HG03159 (cell line): ENCODE measurements around the gene NPB.
A peak's percentile ranks its signal among the peaks of the same experiment; 100 is the strongest.

Source experiments
- ATAC-seq: cut with Tn5 transposase; IDR thresholded peaks from one replicate; pipeline ENCODE4 v1.9.1; 2021; ENCODE audit warnings: mild to moderate bottlenecking, moderate library complexity; ENCODE audit not compliant: unreplicated experiment

Gene NPB

GRCh38 chr17:81869221-81870130 lies 32.6 kb upstream of the NPB start:
- ATAC-seq: no peak

GRCh38 chr17:81870131-81870980 lies 31.7 kb upstream of the NPB start:
- peak; percentile 18 for ATAC-seq

GRCh38 chr17:81870981-81871386 lies 31.1 kb upstream of the NPB start, which contains the start of gene ARHGDIA:
ARHGDIA (minus strand) TSS chr17:81871337; CDS start chr17:81869930, 1,407 bp downstream.
- peak; percentile 9 for ATAC-seq

- peak; percentile 38 for ATAC-seq
Observed at GRCh38 chr17:81871387-81872230, 30.4 kb upstream of the NPB start.

- no peak for ATAC-seq
Observed at GRCh38 chr17:81877569-81877968, 24.5 kb upstream of the NPB start.

- no peak for ATAC-seq
Observed at GRCh38 chr17:81878294-81878693, 23.7 kb upstream of the NPB start.

- ATAC-seq: no peak
Observed at GRCh38 chr17:81879121-81879520, 22.9 kb upstream of the NPB start.

- ATAC-seq: no peak
Observed at GRCh38 chr17:81884520-81884919, 17.5 kb upstream of the NPB start.

- no peak for ATAC-seq
Observed at GRCh38 chr17:81884968-81885367, 17.1 kb upstream of the NPB start.

- ATAC-seq: no peak
Observed at GRCh38 chr17:81885454-81885853, 16.6 kb upstream of the NPB start.

- ATAC-seq: no peak
Observed at GRCh38 chr17:81885869-81886548, 16.0 kb upstream of the NPB start.

- no peak for ATAC-seq
Observed at GRCh38 chr17:81888105-81888987, 13.7 kb upstream of the NPB start.

GRCh38 chr17:81888988-81889595 lies 12.9 kb upstream of the NPB start:
- ATAC-seq: no peak

GRCh38 chr17:81889602-81890001 lies 12.4 kb upstream of the NPB start:
- no peak for ATAC-seq

GRCh38 chr17:81890447-81891302 lies 11.4 kb upstream of the NPB start:
- ATAC-seq: peak; percentile 11

- no peak for ATAC-seq
Observed at GRCh38 chr17:81891303-81891552, 10.8 kb upstream of the NPB start.

GRCh38 chr17:81895400-81895799 lies 6.6 kb upstream of the NPB start:
- no peak for ATAC-seq
